ENCODE data around the gene ELK4. TPM values are rescaled to one million over a fixed set of nuclear protein-coding genes. Genes with fewer than 3 reads are reported as not detected.

ELK4 gene
- total and polyA plus RNA-seq, 8 donors, result 5.7 to 42.7 (median 23.1) TPM

- DNase-seq, result peak in 1 of 6 donors; percentile 79
- Histone ChIP-seq H3K9me3 (no peaks in the 10 kb centered on the region), H3K4me1 (peaks cover 0 to 17% (median 8%) of the 10 kb centered on the region in 3 donors), H3K4me3 (peak overlapping the region in 2 of 4 donors; percentile 32 to 48), H3K36me3 (no peaks in the 10 kb centered on the region), H3K27me3 (no peaks in the 10 kb centered on the region), H3K27ac (no peak overlapping the region)
- FAIRE-seq, result no peak
- WGBS, 2 donors, result 30 to 31% methylated on average over 19 to 22 of the region's 22 CpGs
- TF ChIP-seq CTCF (IDR thresholded peaks at IDR 0.05), result no peak
- intact Hi-C loops (cut with DNase I), result no loop called here
- ATAC-seq, result peak in 2 of 4 donors; percentile 19 to 50
Measured at GRCh38 chr1:205569411-205570172, 62.2 kb downstream of the ELK4 start.

- peak in 1 of 6 donors; percentile 73 for DNase-seq
- Histone ChIP-seq H3K36me3 (no peaks in the 10 kb centered on the region), H3K27me3 (no peaks in the 10 kb centered on the region), H3K4me1 (peaks cover 0 to 17% (median 8%) of the 10 kb centered on the region in 3 donors), H3K9me3 (no peaks in the 10 kb centered on the region), H3K4me3 (peak overlapping the region in 3 of 4 donors; percentile 23 to 48 (median 32)), H3K27ac (no peak overlapping the region)
- no peak for FAIRE-seq
- 14 to 23% methylated on average over 53 to 90 of the region's 90 CpGs for WGBS, 2 donors
- intact Hi-C loops (cut with DNase I), result no loop called here
- no peak for TF ChIP-seq CTCF (IDR thresholded peaks at IDR 0.05)
- ATAC-seq, result peak in 3 of 4 donors; percentile 38 to 51 (median 44)
Measured at GRCh38 chr1:205568469-205569361, 63.1 kb downstream of the ELK4 start.

GRCh38 chr1:205568135-205568468, 63.7 kb downstream of the ELK4 start:
- no peak for TF ChIP-seq CTCF (IDR thresholded peaks at IDR 0.05)
- no peak for FAIRE-seq
- Histone ChIP-seq H3K4me3 (no peak overlapping the region), H3K36me3 (no peaks in the 10 kb centered on the region), H3K27me3 (no peaks in the 10 kb centered on the region), H3K27ac (no peak overlapping the region), H3K9me3 (no peaks in the 10 kb centered on the region), H3K4me1 (peaks cover 0 to 17% (median 8%) of the 10 kb centered on the region in 3 donors)
- WGBS, 2 donors, result 85 to 87% methylated on average over 5 of the region's 5 CpGs
- no peak for ATAC-seq
- peak in 1 of 6 donors; percentile 1 for DNase-seq
- intact Hi-C loops (cut with DNase I), result no loop called here

DNA sequence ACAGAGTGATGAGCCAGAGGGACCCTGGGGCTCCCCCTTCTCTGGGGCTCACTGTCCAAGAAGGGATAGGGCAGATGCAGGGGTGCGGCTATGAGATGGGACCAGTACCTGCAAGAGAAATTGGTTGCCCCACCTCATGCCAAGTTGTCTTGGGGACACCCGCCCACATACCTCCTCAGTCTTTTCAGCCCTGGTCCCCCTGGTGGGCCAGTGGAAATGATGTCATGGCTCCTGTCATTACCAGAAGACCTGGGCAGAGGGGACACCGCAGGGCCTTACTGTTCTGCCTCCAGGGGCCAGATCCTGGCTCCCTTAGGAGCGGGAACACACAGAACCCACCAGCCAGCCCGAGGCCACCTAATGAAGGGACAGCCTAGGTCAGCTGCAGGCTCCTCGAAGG, 64.1 kb downstream of the ELK4 start:
- Histone ChIP-seq H3K27ac (no peak overlapping the region), H3K4me1 (peaks cover 0 to 17% (median 8%) of the 10 kb centered on the region in 3 donors), H3K9me3 (no peaks in the 10 kb centered on the region), H3K4me3 (no peak overlapping the region), H3K36me3 (no peaks in the 10 kb centered on the region), H3K27me3 (no peaks in the 10 kb centered on the region)
- intact Hi-C loops (cut with DNase I), result no loop called here
- 94 to 96% methylated on average over 6 of the region's 6 CpGs for WGBS, 2 donors
- DNase-seq (peak in 2 of 6 donors; percentile 4 to 19), FAIRE-seq (no peak), ATAC-seq (no peak)
- TF ChIP-seq CTCF (IDR thresholded peaks at IDR 0.05), result no peak
